Glutamatergic neuron (in vitro differentiated cells): ENCODE measurements around the gene POLK. TPM values are rescaled to one million over a fixed set of nuclear protein-coding genes. Genes with fewer than 3 reads are reported as not detected.
"Not testable (repeated sequence)": the region's sequence is repeated elsewhere in the genome, so short reads cannot be mapped to it uniquely, and the experiment has no call there.

ENCODE experiments used
- DNase-seq: peaks from one replicate; pipeline ENCODE4 v3.0.0; 2022
- H3K27ac Mint-ChIP-seq: one replicate; pipeline ENCODE4 v1.8.0; 2020; ENCODE audit warnings: mild to moderate bottlenecking, mixed read lengths, inconsistent platforms; ENCODE audit not compliant: unreplicated experiment
- H3K27me3 Mint-ChIP-seq: one replicate; pipeline ENCODE4 v1.8.0; 2020; ENCODE audit warnings: mild to moderate bottlenecking, moderate library complexity, mixed read lengths, inconsistent platforms; ENCODE audit not compliant: unreplicated experiment
- H3K36me3 Mint-ChIP-seq: one replicate; pipeline ENCODE4 v1.8.0; 2020; ENCODE audit warnings: mild to moderate bottlenecking, mixed read lengths, inconsistent platforms; ENCODE audit not compliant: unreplicated experiment
- H3K4me1 Mint-ChIP-seq: one replicate; pipeline ENCODE4 v1.8.0; 2020; ENCODE audit warnings: mild to moderate bottlenecking, low read depth, mixed read lengths, inconsistent platforms; ENCODE audit not compliant: unreplicated experiment
- H3K4me3 Mint-ChIP-seq: one replicate; pipeline ENCODE4 v1.8.0; 2020; ENCODE audit warnings: mild to moderate bottlenecking, mixed read lengths, inconsistent platforms; ENCODE audit not compliant: unreplicated experiment
- H3K9me3 Mint-ChIP-seq: one replicate; pipeline ENCODE4 v1.8.0; 2020; ENCODE audit warnings: mild to moderate bottlenecking, moderate library complexity, mixed read lengths, inconsistent platforms; ENCODE audit not compliant: unreplicated experiment
- CTCF ChIP-seq: fragments of 200-600 bp; sonication (generic); IDR thresholded peaks from one replicate; pipeline ENCODE4 v1.5.0; 2021; ENCODE audit not compliant: partially characterized antibody, unreplicated experiment
- total RNA-seq: library from RNA; stranded (reverse); fragmentation: NEBNext Ultra II Directional; extraction: Animal tissue kit (Norgen Biotek cat#: 25700); gene quantifications from one replicate; pipeline ENCODE4 v1.2.1, GENCODE V29; 2021; ENCODE audit not compliant: unreplicated experiment

Gene POLK
- total RNA-seq, 1 donor from 2014 or later: 28.9 TPM

DNA sequence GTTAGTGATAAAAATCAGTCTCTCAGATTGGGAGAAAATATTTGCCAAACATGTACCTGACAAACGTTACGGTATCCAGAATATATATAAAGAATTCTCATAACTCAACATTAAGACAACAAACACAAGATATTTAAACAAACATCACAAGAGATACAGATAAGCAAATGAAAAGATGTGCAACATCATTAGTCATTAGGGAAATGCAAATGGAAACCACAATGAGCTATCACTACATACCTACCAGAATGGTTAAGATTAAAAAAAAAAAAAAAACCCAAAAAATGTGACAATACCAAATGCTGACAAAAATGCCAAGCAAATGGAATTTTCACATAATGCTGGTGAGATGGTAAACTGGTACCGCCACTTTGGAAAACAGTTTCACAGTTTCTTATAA lies 15.7 kb upstream of the POLK start:
- no peak overlapping the region for H3K4me3 Mint-ChIP-seq
- no peak for TF ChIP-seq CTCF
- H3K4me1 Mint-ChIP-seq: peaks cover 2% of the 10 kb centered on the region
- H3K9me3 Mint-ChIP-seq: no peaks in the 10 kb centered on the region
- DNase-seq: no peak
- peaks cover 23% of the 10 kb centered on the region for H3K36me3 Mint-ChIP-seq
- no peaks in the 10 kb centered on the region for H3K27me3 Mint-ChIP-seq
- no peak overlapping the region for H3K27ac Mint-ChIP-seq

- H3K36me3 Mint-ChIP-seq: peaks cover 17% of the 10 kb centered on the region
- H3K9me3 Mint-ChIP-seq: no peaks in the 10 kb centered on the region
- DNase-seq: no peak
- H3K4me1 Mint-ChIP-seq: peaks cover 2% of the 10 kb centered on the region
- H3K27ac Mint-ChIP-seq: no peak overlapping the region
- TF ChIP-seq CTCF: no peak
- no peak overlapping the region for H3K4me3 Mint-ChIP-seq
- no peaks in the 10 kb centered on the region for H3K27me3 Mint-ChIP-seq
These were observed 13.4 kb upstream of the POLK start for GRCh38 chr5:75498208-75498777.

DNA sequence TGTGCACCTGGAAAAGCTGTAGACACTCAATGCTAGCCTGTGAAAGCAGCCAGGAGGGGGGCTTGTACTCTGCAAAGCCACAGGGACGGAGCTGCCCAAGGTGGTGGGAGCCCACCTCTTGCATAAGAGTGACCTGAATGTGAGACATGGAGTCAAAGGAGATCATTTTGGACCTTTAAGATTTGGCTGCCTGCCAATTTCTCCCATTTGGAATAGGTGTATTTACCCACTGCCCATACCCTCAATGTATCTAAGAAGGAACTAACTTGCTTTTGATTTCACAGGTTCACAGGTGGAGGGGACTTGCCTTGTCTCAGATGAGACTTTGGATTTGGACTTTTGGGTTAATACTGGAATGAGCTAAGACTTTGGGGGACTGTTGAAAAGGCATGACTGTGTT lies 12.8 kb upstream of the POLK start:
- not testable (repeated sequence) for DNase-seq, H3K27me3 Mint-ChIP-seq, H3K4me1 Mint-ChIP-seq, H3K4me3 Mint-ChIP-seq, H3K9me3 Mint-ChIP-seq, H3K27ac Mint-ChIP-seq
- H3K36me3 Mint-ChIP-seq: peaks cover 17% of the 10 kb centered on the region

DNA sequence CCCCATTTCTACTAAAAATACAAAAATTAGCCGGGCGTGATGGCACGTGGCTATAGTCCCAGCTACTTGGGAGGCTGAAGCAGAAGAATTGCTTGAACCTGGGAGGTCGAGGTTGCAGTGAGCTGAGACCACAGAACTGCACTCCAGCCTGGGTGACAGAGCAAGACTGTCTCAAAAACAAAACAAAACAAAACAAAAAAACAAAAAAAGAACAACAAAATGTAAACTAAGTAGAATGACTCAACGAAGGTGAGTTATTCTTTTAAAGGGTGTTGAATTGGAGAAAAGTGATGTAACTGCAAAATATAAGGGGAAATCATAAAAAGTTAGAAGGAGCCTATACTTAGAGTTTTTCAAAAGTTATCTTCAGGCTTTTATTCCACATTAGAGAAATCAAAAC lies 6.6 kb upstream of the POLK start:
- H3K27ac Mint-ChIP-seq, H3K27me3 Mint-ChIP-seq, DNase-seq, H3K9me3 Mint-ChIP-seq, H3K36me3 Mint-ChIP-seq, H3K4me3 Mint-ChIP-seq: not testable (repeated sequence)
- H3K4me1 Mint-ChIP-seq: peaks cover 15% of the 10 kb centered on the region

GRCh38 chr5:75507841-75508240 lies 3.9 kb upstream of the POLK start:
- peaks cover 11% of the 10 kb centered on the region for H3K9me3 Mint-ChIP-seq
- peaks cover 8% of the 10 kb centered on the region for H3K27me3 Mint-ChIP-seq
- peaks cover 15% of the 10 kb centered on the region for H3K4me1 Mint-ChIP-seq
- H3K36me3 Mint-ChIP-seq: no peaks in the 10 kb centered on the region
- no peak for TF ChIP-seq CTCF
- no peak for DNase-seq
- no peak overlapping the region for H3K4me3 Mint-ChIP-seq
- no peak overlapping the region for H3K27ac Mint-ChIP-seq

- no peak overlapping the region for H3K27ac Mint-ChIP-seq
- peaks cover 19% of the 10 kb centered on the region for H3K4me1 Mint-ChIP-seq
- peaks cover 8% of the 10 kb centered on the region for H3K27me3 Mint-ChIP-seq
- DNase-seq: no peak
- no peaks in the 10 kb centered on the region for H3K36me3 Mint-ChIP-seq
- peaks cover 11% of the 10 kb centered on the region for H3K9me3 Mint-ChIP-seq
- TF ChIP-seq CTCF: no peak
- peak overlapping the region; percentile 99 for H3K4me3 Mint-ChIP-seq
These were observed 2.1 kb upstream of the POLK start for GRCh38 chr5:75509546-75509945.
